Measurements from ENCODE around the gene RARS1. TPM values are rescaled to one million over a fixed set of nuclear protein-coding genes. Genes with fewer than 3 reads are reported as not detected.

The RARS1 gene
- total RNA-seq, 1 donor from 2014 or later, result 137 TPM

- Mint-ChIP-seq H3K36me3 (ENCODE audit: low read depth) (peaks cover 34% of the 10 kb centered on the region), H3K27me3 (ENCODE audit: insufficient read depth) (no peaks in the 10 kb centered on the region), H3K27ac (no peak overlapping the region), H3K9me3 (no peaks in the 10 kb centered on the region), H3K4me1 (ENCODE audit: low read depth) (no peaks in the 10 kb centered on the region), H3K4me3 (no peak overlapping the region)
- intact Hi-C loops (cut with micrococcal nuclease), result no loop called here
- DNase-seq (ENCODE audit: low spot score), result no peak
Observed at GRCh38 chr5:168549554-168549953, 63.3 kb downstream of the RARS1 start.

- no peaks in the 10 kb centered on the region for H3K4me1 Mint-ChIP-seq (ENCODE audit: low read depth)
- peaks cover 34% of the 10 kb centered on the region for H3K36me3 Mint-ChIP-seq (ENCODE audit: low read depth)
- H3K9me3 Mint-ChIP-seq, result no peaks in the 10 kb centered on the region
- H3K4me3 Mint-ChIP-seq, result no peak overlapping the region
- H3K27ac Mint-ChIP-seq, result no peak overlapping the region
- intact Hi-C loops (cut with micrococcal nuclease), result no loop called here
- DNase-seq (ENCODE audit: low spot score), result no peak
- H3K27me3 Mint-ChIP-seq (ENCODE audit: insufficient read depth), result no peaks in the 10 kb centered on the region
Observed at GRCh38 chr5:168550656-168551055, 64.4 kb downstream of the RARS1 start.

- Mint-ChIP-seq H3K27me3 (ENCODE audit: insufficient read depth) (no peaks in the 10 kb centered on the region), H3K4me1 (ENCODE audit: low read depth) (no peaks in the 10 kb centered on the region), H3K36me3 (ENCODE audit: low read depth) (peaks cover 43% of the 10 kb centered on the region), H3K9me3 (no peaks in the 10 kb centered on the region), H3K4me3 (no peak overlapping the region), H3K27ac (no peak overlapping the region)
- DNase-seq (ENCODE audit: low spot score), result no peak
- intact Hi-C loops (cut with micrococcal nuclease), result no loop called here
Observed at GRCh38 chr5:168552146-168552545, 65.9 kb downstream of the RARS1 start.

- intact Hi-C loops (cut with micrococcal nuclease), result no loop called here
- Mint-ChIP-seq H3K4me3 (no peak overlapping the region), H3K4me1 (ENCODE audit: low read depth) (no peaks in the 10 kb centered on the region), H3K27ac (no peak overlapping the region), H3K9me3 (no peaks in the 10 kb centered on the region), H3K36me3 (ENCODE audit: low read depth) (peaks cover 42% of the 10 kb centered on the region), H3K27me3 (ENCODE audit: insufficient read depth) (no peaks in the 10 kb centered on the region)
- DNase-seq (ENCODE audit: low spot score), result no peak
Observed at GRCh38 chr5:168553377-168554130, 67.3 kb downstream of the RARS1 start.

GRCh38 chr5:168557389-168557788 is 71.1 kb downstream of the RARS1 start:
- H3K4me3 Mint-ChIP-seq, result no peak overlapping the region
- H3K4me1 Mint-ChIP-seq (ENCODE audit: low read depth), result no peaks in the 10 kb centered on the region
- DNase-seq (ENCODE audit: low spot score), result no peak

GRCh38 chr5:168562279-168562678 is 76.0 kb downstream of the RARS1 start:
- DNase-seq (ENCODE audit: low spot score), result no peak
- Mint-ChIP-seq H3K36me3 (ENCODE audit: low read depth) (peaks cover 36% of the 10 kb centered on the region), H3K4me1 (ENCODE audit: low read depth) (peaks cover 7% of the 10 kb centered on the region), H3K27ac (no peak overlapping the region), H3K27me3 (ENCODE audit: insufficient read depth) (no peaks in the 10 kb centered on the region), H3K9me3 (no peaks in the 10 kb centered on the region), H3K4me3 (no peak overlapping the region)
- intact Hi-C loops (cut with micrococcal nuclease), result no loop called here

More at GRCh38 chr5:168557389-168557788, 71.1 kb downstream of the RARS1 start:
- Mint-ChIP-seq H3K27ac (no peak overlapping the region), H3K9me3 (no peaks in the 10 kb centered on the region), H3K27me3 (ENCODE audit: insufficient read depth) (no peaks in the 10 kb centered on the region), H3K36me3 (ENCODE audit: low read depth) (peaks cover 56% of the 10 kb centered on the region)
- intact Hi-C loops (cut with micrococcal nuclease), result loop anchor here (5.0 kb wide), 1 partner anchor 70 kb away; the partner anchor contains the start of gene RARS1

- DNase-seq (ENCODE audit: low spot score), result no peak
- H3K27ac Mint-ChIP-seq, result no peak overlapping the region
- H3K36me3 Mint-ChIP-seq (ENCODE audit: low read depth), result peaks cover 39% of the 10 kb centered on the region
- no peaks in the 10 kb centered on the region for H3K27me3 Mint-ChIP-seq (ENCODE audit: insufficient read depth)
- no peak overlapping the region for H3K4me3 Mint-ChIP-seq
- intact Hi-C loops (cut with micrococcal nuclease), result no loop called here
- H3K4me1 Mint-ChIP-seq (ENCODE audit: low read depth), result peaks cover 7% of the 10 kb centered on the region
- no peaks in the 10 kb centered on the region for H3K9me3 Mint-ChIP-seq
Observed at GRCh38 chr5:168563959-168564358, 77.7 kb downstream of the RARS1 start.

GRCh38 chr5:168568738-168569137 is 82.5 kb downstream of the RARS1 start:
- Mint-ChIP-seq H3K4me1 (ENCODE audit: low read depth) (peaks cover 17% of the 10 kb centered on the region), H3K36me3 (ENCODE audit: low read depth) (peaks cover 27% of the 10 kb centered on the region), H3K27ac (no peak overlapping the region), H3K27me3 (ENCODE audit: insufficient read depth) (no peaks in the 10 kb centered on the region), H3K4me3 (no peak overlapping the region), H3K9me3 (no peaks in the 10 kb centered on the region)
- intact Hi-C loops (cut with micrococcal nuclease), result no loop called here
- DNase-seq (ENCODE audit: low spot score), result no peak

Other genes with a start within 250 kb of the RARS1 start
- gene WWC1, start 194.8 kb upstream of the RARS1 start, total RNA-seq, result 0.32 and 0.70 TPM in 2 replicates
- gene FBLL1, start 42.8 kb downstream of the RARS1 start, total RNA-seq, result 0.13 TPM in 1 of 2 replicates, not detected in the other
- 71.4 and 81.5 TPM in 2 replicates for gene PANK3, start 92.9 kb downstream of the RARS1 start, total RNA-seq

Measured in activated T-helper 1 cell treated with anti-CD3 and anti-CD28 coated beads, Interleukin-12 subunit alpha, Interleukin-12 subunit beta, Interleukin-2, Interleukin-4 antibody, amounts not matched to agents 30 ng/mL and 10 ng/mL and 1 ng/mL, durations not matched to agents 14 hours and 24 hours and 36 hours (primary cell).